IMR-90 (cell line): ENCODE results near the gene FSIP1. TPM values are rescaled to one million over a fixed set of nuclear protein-coding genes. Genes with fewer than 3 reads are reported as not detected.

ENCODE experiments used
- ATAC-seq: fragments of 200-7000 bp; cut with Tn5 transposase; 2 replicates; pipeline ENCODE4 v1.9.1; 2020; ENCODE audit warnings: low read depth, mild to moderate bottlenecking, moderate library complexity
- BruUV-seq: library from RNA; stranded (reverse); fragments of 400-500 nt; replicated peaks from 2 replicates; lab custom pipeline; 2021; lab: Mats Ljungman, UMichigan
- CTCF ChIA-PET: fragments of 300-600 bp; formaldehyde crosslinking; extraction: SDS; loops from one replicate; lab custom pipeline; 2021; ENCODE audit warnings: antibody characterized with exemption; lab: Yijun Ruan, JAX
- POLR2A ChIA-PET: fragments of 300-600 bp; sonication (Branson Sonifier 250); formaldehyde crosslinking; loops from one replicate; lab custom pipeline; 2022; ENCODE audit warnings: antibody characterized with exemption; ENCODE audit not compliant: unreplicated experiment; lab: Charles Lee
- DNase-seq: peaks from one replicate; pipeline ENCODE4 v3.0.0; 2013
- H2AFZ ChIP-seq: replicated peaks from 2 replicates; pipeline ENCODE3; 2013; ENCODE audit warnings: low read length, mild to moderate bottlenecking; ENCODE audit not compliant: poor library complexity
- H2AK5ac ChIP-seq: 2 replicates; pipeline ENCODE4 v1.6.1; 2013; ENCODE audit warnings: low read depth, low read length, inconsistent platforms
- H2AK9ac ChIP-seq: replicated peaks from 2 replicates; pipeline ENCODE3; 2013; ENCODE audit warnings: mild to moderate bottlenecking, low read depth, low read length, moderate library complexity; ENCODE audit not compliant: poor library complexity
- H2BK120ac ChIP-seq: 2 replicates; pipeline ENCODE4 v1.6.1; 2013; ENCODE audit warnings: low read depth, low read length, inconsistent platforms
- H2BK15ac ChIP-seq: 3 replicates; pipeline ENCODE4 v1.6.1; 2013; ENCODE audit warnings: low read depth, low read length, inconsistent platforms
- H2BK20ac ChIP-seq: 2 replicates; pipeline ENCODE4 v1.6.1; 2013; ENCODE audit warnings: low read depth, mild to moderate bottlenecking, inconsistent platforms, low read length, moderate library complexity
- H2BK5ac ChIP-seq: 2 replicates; pipeline ENCODE4 v1.6.1; 2013; ENCODE audit warnings: mild to moderate bottlenecking, low read depth, low read length, inconsistent platforms; ENCODE audit not compliant: poor library complexity, severe bottlenecking
- H3K14ac ChIP-seq: replicated peaks from 2 replicates; pipeline ENCODE4 v1.6.1; 2013; ENCODE audit warnings: low read depth, low read length, inconsistent platforms
- H3K18ac ChIP-seq: 2 replicates; pipeline ENCODE4 v1.6.1; 2013; ENCODE audit warnings: low read depth, low read length, control low read depth
- H3K23ac ChIP-seq: 2 replicates; pipeline ENCODE4 v1.6.1; 2013; ENCODE audit warnings: low read depth, low read length, inconsistent platforms
- H3K27ac ChIP-seq: 2 replicates; pipeline ENCODE4 v1.5.1; 2013; ENCODE audit warnings: mild to moderate bottlenecking, control low read depth, low read length; ENCODE audit not compliant: insufficient read depth
- H3K27me3 ChIP-seq: 2 replicates; pipeline ENCODE4 v1.6.1; 2013; ENCODE audit warnings: low read length; ENCODE audit not compliant: control insufficient read depth, insufficient read depth
- H3K36me3 ChIP-seq: 2 replicates; pipeline ENCODE4 v1.6.1; 2013; ENCODE audit warnings: low read length, mixed read lengths; ENCODE audit not compliant: control insufficient read depth, insufficient read depth
- H3K4ac ChIP-seq: 2 replicates; pipeline ENCODE4 v1.6.1; 2013; ENCODE audit warnings: low read depth, low read length, inconsistent platforms
- H3K4me1 ChIP-seq: 2 replicates; pipeline ENCODE4 v1.6.1; 2013; ENCODE audit warnings: low read length, mixed read lengths; ENCODE audit not compliant: control insufficient read depth, insufficient read depth
- H3K4me2 ChIP-seq: 2 replicates; pipeline ENCODE4 v1.6.1; 2013; ENCODE audit warnings: low read depth, mild to moderate bottlenecking, control low read depth, low read length, moderate library complexity
- H3K4me3 ChIP-seq: 2 replicates; pipeline ENCODE4 v1.5.1; 2013; ENCODE audit warnings: low read depth, mild to moderate bottlenecking, control low read depth, low read length, moderate library complexity; ENCODE audit not compliant: insufficient read depth
- H3K56ac ChIP-seq: 2 replicates; pipeline ENCODE4 v1.6.1; 2013; ENCODE audit warnings: low read length, inconsistent platforms; ENCODE audit not compliant: insufficient read depth; ENCODE audit errors: extremely low read depth
- H3K79me1 ChIP-seq, 2 experiments: 2 replicates each; pipeline ENCODE4 v1.6.1; 2013; ENCODE audit warnings: low read length in 2 of 2, inconsistent platforms in 1 of 2, low read depth in 1 of 2
- H3K9ac ChIP-seq: 2 replicates; pipeline ENCODE4 v1.6.1; 2013; ENCODE audit warnings: low read depth, low read length, control low read depth
- H3K9me1 ChIP-seq: 2 replicates; pipeline ENCODE4 v1.6.1; 2013; ENCODE audit warnings: low read length, inconsistent platforms; ENCODE audit not compliant: insufficient read depth
- H3K9me3 ChIP-seq: 2 replicates; pipeline ENCODE4 v1.6.1; 2013; ENCODE audit warnings: low read length; ENCODE audit not compliant: control insufficient read depth, insufficient read depth
- H4K20me1 ChIP-seq: 2 replicates; pipeline ENCODE4 v1.6.1; 2013; ENCODE audit warnings: low read length, inconsistent platforms; ENCODE audit not compliant: insufficient read depth
- H4K5ac ChIP-seq: 2 replicates; pipeline ENCODE4 v1.6.1; 2013; ENCODE audit warnings: mild to moderate bottlenecking, low read depth, low read length, control low read depth
- H4K8ac ChIP-seq, 2 experiments: 2 replicates each; pipeline ENCODE4 v1.6.1; 2013; ENCODE audit warnings: low read depth in 2 of 2, low read length in 2 of 2, control low read depth in 1 of 2, inconsistent platforms in 1 of 2
- H4K91ac ChIP-seq: 2 replicates; pipeline ENCODE4 v1.6.1; 2013; ENCODE audit warnings: low read depth, low read length, inconsistent platforms; ENCODE audit not compliant: insufficient read depth
- BHLHE40 ChIP-seq: fragments of 150-350 bp; IDR thresholded peaks from 2 replicates; pipeline ENCODE4 v1.6.1; 2016; ENCODE audit warnings: mild to moderate bottlenecking, low read depth, low read length
- CEBPB ChIP-seq: IDR thresholded peaks from 2 replicates; pipeline ENCODE4 v1.6.1; 2012; ENCODE audit warnings: low read depth, low read length, improper control_type of control experiment
- CHD1 ChIP-seq: IDR thresholded peaks from 2 replicates; pipeline ENCODE4 v1.6.1; 2012; ENCODE audit warnings: low read depth, low read length, improper control_type of control experiment
- FOS ChIP-seq: fragments of 150-350 bp; IDR thresholded peaks from 2 replicates; pipeline ENCODE4 v1.6.1; 2016; ENCODE audit warnings: low read depth, low read length
- MAFK ChIP-seq: IDR thresholded peaks from 2 replicates; pipeline ENCODE4 v1.6.1; 2012; ENCODE audit warnings: low read depth, low read length, improper control_type of control experiment
- MAZ ChIP-seq: IDR thresholded peaks from 2 replicates; pipeline ENCODE4 v1.6.1; 2012; ENCODE audit warnings: low read depth, mild to moderate bottlenecking, low read length, improper control_type of control experiment, moderate library complexity, borderline replicate concordance
- MXI1 ChIP-seq: IDR thresholded peaks from 2 replicates; pipeline ENCODE4 v1.6.1; 2012; ENCODE audit warnings: low read depth, mild to moderate bottlenecking, low read length, moderate library complexity, borderline replicate concordance
- NFE2L2 ChIP-seq: fragments of 150-350 bp; IDR thresholded peaks from 2 replicates; pipeline ENCODE4 v1.6.1; 2016; ENCODE audit warnings: low read depth, mild to moderate bottlenecking, low read length
- POLR2A ChIP-seq: IDR thresholded peaks from 2 replicates; pipeline ENCODE4 v1.6.1; 2012; ENCODE audit warnings: mild to moderate bottlenecking, low read depth, low read length
- RAD21 ChIP-seq: IDR thresholded peaks from 2 replicates; pipeline ENCODE4 v1.6.1; 2012; ENCODE audit warnings: low read length, improper control_type of control experiment
- RCOR1 ChIP-seq: IDR thresholded peaks from 2 replicates; pipeline ENCODE4 v1.6.1; 2012; ENCODE audit warnings: mild to moderate bottlenecking, low read length, improper control_type of control experiment; ENCODE audit not compliant: insufficient replicate concordance
- RFX5 ChIP-seq: IDR thresholded peaks from 2 replicates; pipeline ENCODE4 v1.8.0; 2012; ENCODE audit warnings: low read depth, mild to moderate bottlenecking, low read length, moderate library complexity
- SMC3 ChIP-seq: fragments of 150-350 bp; IDR thresholded peaks from 2 replicates; pipeline ENCODE4 v1.6.1; 2016; ENCODE audit warnings: low read depth, mild to moderate bottlenecking, antibody characterized with exemption, low read length, moderate library complexity
- USF2 ChIP-seq: fragments of 150-350 bp; IDR thresholded peaks from 2 replicates; pipeline ENCODE4 v1.6.1; 2017; ENCODE audit warnings: mild to moderate bottlenecking, antibody characterized with exemption, low read length, low read depth
- WGBS, 2 experiments: methylation state at CpG; one replicate each; pipeline versions ENCODE4 v1.1.5 to v1.1.7; 2013; ENCODE audit warnings: missing lambda C conversion rate in 2 of 2; ENCODE audit not compliant: insufficient read length in 1 of 2; ENCODE audit errors: extremely low coverage in 2 of 2; 5-methylcytosine and 5-hydroxymethylcytosine counted together
- dilution Hi-C: fragments of 300-500 bp; cut with HindIII; formaldehyde crosslinking; loops from one replicate; pipeline ENCODE4 v1.14.3; 2018; ENCODE audit warnings: low sequenced_read_pairs; ENCODE audit not compliant: unreplicated experiment
- in situ Hi-C: fragments of 300-500 bp; cut with MboI; formaldehyde crosslinking; loops from 3 replicates; pipeline ENCODE4 v1.14.3; 2019; ENCODE audit warnings: low sequenced_read_pairs, inconsistent platforms, mixed read lengths
- intact Hi-C: fragments of 100-400 bp; cut with micrococcal nuclease; formaldehyde crosslinking; loops from 2 replicates; pipeline ENCODE4 v1.10.0; 2022
- polyA plus RNA-seq, 3 experiments: library from polyadenylated mRNA; depleted of rRNA; stranded (reverse); fragments of >200 nt; gene quantifications; 2 replicates each; pipeline ENCODE4 v1.2.3, GENCODE V29; 2012; ENCODE audit warnings: low replicate concordance in 1 of 3
- total RNA-seq: library from RNA; depleted of rRNA; stranded (reverse); fragments of >200 nt; gene quantifications from 2 replicates; pipeline ENCODE4 v1.2.3, GENCODE V29; 2012
- TF ChIP-seq, protein P1 (sequence below): conservative IDR thresholded peaks from 2 replicates; pipeline ENCODE4 v1.5.1; 2012; ENCODE audit warnings: mild to moderate bottlenecking, low read depth, low read length, improper control_type of control experiment
- TF ChIP-seq, protein P2 (sequence below): fragments of 150-350 bp; IDR thresholded peaks from 2 replicates; pipeline ENCODE4 v1.6.1; 2016; ENCODE audit warnings: low read depth, mild to moderate bottlenecking, low read length, moderate library complexity, borderline replicate concordance

Gene FSIP1
- total and polyA plus RNA-seq, 2 of the 4 experiments (the other 2 are of a cell fraction) = 0.10 to 0.18 TPM

GRCh38 chr15:39646425-39646824 is 136.2 kb downstream of the FSIP1 start:
- ATAC-seq = no peak
- Histone ChIP-seq H3K4me3 (no peak overlapping the region), H3K27me3 (no peaks in the 10 kb centered on the region), H2AK9ac (no peak overlapping the region), H3K56ac (no peak overlapping the region), H2BK5ac (no peak overlapping the region), H2BK20ac (no peak overlapping the region), H2BK120ac (no peak overlapping the region), H4K20me1 (no peaks in the 10 kb centered on the region), H3K9me1 (no peaks in the 10 kb centered on the region), H3K4me2 (no peak overlapping the region), H4K5ac (no peak overlapping the region), H3K9me3 (no peaks in the 10 kb centered on the region), H3K23ac (no peak overlapping the region), H3K14ac (no peak overlapping the region), H2BK15ac (no peak overlapping the region), H4K8ac (no peak overlapping the region), H4K91ac (no peak overlapping the region), H3K4me1 (peaks cover 5% of the 10 kb centered on the region; the same call in 1 of the 2 replicates), H3K27ac (no peak overlapping the region), H2AFZ (no peak overlapping the region), H3K79me1 (no peaks in the 10 kb centered on the region), H3K36me3 (no peaks in the 10 kb centered on the region), H3K4ac (no peak overlapping the region), H3K9ac (no peak overlapping the region), H3K18ac (no peak overlapping the region), H2AK5ac (no peak overlapping the region)
- BruUV-seq = no TSS peak
- TF ChIP-seq POLR2A (no peak), RCOR1 (no peak), RAD21 (no peak), RFX5 (no peak), SMC3 (no peak), MAZ (no peak), NFE2L2 (no peak), MXI1 (no peak), MAFK (no peak), BHLHE40 (no peak), FOS (no peak), CEBPB (no peak), USF2 (no peak), CHD1 (no peak)
- TF ChIP-seq, protein P1, sequence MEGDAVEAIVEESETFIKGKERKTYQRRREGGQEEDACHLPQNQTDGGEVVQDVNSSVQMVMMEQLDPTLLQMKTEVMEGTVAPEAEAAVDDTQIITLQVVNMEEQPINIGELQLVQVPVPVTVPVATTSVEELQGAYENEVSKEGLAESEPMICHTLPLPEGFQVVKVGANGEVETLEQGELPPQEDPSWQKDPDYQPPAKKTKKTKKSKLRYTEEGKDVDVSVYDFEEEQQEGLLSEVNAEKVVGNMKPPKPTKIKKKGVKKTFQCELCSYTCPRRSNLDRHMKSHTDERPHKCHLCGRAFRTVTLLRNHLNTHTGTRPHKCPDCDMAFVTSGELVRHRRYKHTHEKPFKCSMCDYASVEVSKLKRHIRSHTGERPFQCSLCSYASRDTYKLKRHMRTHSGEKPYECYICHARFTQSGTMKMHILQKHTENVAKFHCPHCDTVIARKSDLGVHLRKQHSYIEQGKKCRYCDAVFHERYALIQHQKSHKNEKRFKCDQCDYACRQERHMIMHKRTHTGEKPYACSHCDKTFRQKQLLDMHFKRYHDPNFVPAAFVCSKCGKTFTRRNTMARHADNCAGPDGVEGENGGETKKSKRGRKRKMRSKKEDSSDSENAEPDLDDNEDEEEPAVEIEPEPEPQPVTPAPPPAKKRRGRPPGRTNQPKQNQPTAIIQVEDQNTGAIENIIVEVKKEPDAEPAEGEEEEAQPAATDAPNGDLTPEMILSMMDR = no peak
- TF ChIP-seq, protein P2, sequence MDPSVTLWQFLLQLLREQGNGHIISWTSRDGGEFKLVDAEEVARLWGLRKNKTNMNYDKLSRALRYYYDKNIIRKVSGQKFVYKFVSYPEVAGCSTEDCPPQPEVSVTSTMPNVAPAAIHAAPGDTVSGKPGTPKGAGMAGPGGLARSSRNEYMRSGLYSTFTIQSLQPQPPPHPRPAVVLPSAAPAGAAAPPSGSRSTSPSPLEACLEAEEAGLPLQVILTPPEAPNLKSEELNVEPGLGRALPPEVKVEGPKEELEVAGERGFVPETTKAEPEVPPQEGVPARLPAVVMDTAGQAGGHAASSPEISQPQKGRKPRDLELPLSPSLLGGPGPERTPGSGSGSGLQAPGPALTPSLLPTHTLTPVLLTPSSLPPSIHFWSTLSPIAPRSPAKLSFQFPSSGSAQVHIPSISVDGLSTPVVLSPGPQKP = no peak
- WGBS, 2 experiments = no CpG with 5 or more reads among the region's 5 CpGs
- ChIA-PET CTCF (no interaction called here), POLR2A (no interaction called here)
- dilution Hi-C loops = no loop called here
- intact Hi-C loops = no loop called here
- in situ Hi-C loops = no loop called here
- no peak for DNase-seq
